ENCODE measurements around the gene HSP90B1. TPM values are rescaled to one million over a fixed set of nuclear protein-coding genes. Genes with fewer than 3 reads are reported as not detected.

Gene HSP90B1
- total and polyA plus RNA-seq, 9 of the 15 experiments (the other 6 are each of a cell fraction or from before 2014, with no cell fraction given), result 196 to 719 (median 557) TPM

- TF ChIP-seq RERE (CRISPR knock-in tag; IDR thresholded peaks at IDR 0.05; ENCODE audit: borderline replicate concordance) (no peak), ZNF609 (CRISPR knock-in tag; IDR thresholded peaks at IDR 0.05; ENCODE audit: borderline replicate concordance) (peak; percentile 40; the same call in 1 of the 2 replicates), E2F6 (IDR thresholded peaks at IDR 0.05; ENCODE audit: borderline replicate concordance in 1 of 2, extremely low read depth in 1 of 2, insufficient read depth in 1 of 2, insufficient read length in 1 of 2, low read depth in 1 of 2, low read length in 1 of 2, poor library complexity in 1 of 2, severe bottlenecking in 1 of 2) (peak; percentile 72 to 73), ZNF212 (CRISPR knock-in tag; IDR thresholded peaks at IDR 0.05) (no peak), FOS (IDR thresholded peaks at IDR 0.05; ENCODE audit: extremely low read depth, insufficient read length) (peak; percentile 49), RNF219 (CRISPR knock-in tag; IDR thresholded peaks at IDR 0.05) (no peak), ZC3H8 (IDR thresholded peaks at IDR 0.05) (no peak), HNRNPLL (IDR thresholded peaks at IDR 0.05; ENCODE audit: low read depth, low read length, poor library complexity, severe bottlenecking) (peak; percentile 31), ILK (tag; IDR thresholded peaks at IDR 0.05; ENCODE audit: borderline replicate concordance, low read depth) (no peak), CCAR2 (IDR thresholded peaks at IDR 0.05; ENCODE audit: low read depth, low read length) (no peak), ZNF583 (CRISPR knock-in tag; IDR thresholded peaks at IDR 0.05) (no peak), MCM7 (IDR thresholded peaks at IDR 0.05) (no peak)
These were observed 35.6 kb downstream of the HSP90B1 start, which contains the start of gene TDG (continued) for GRCh38 chr12:103965590-103966504.

Data from K562 (cell line).